HK-2 (cell line): ENCODE measurements around the gene LNP1.

Experiments
- DNase-seq: peaks from one replicate; pipeline ENCODE4 v3.0.0-alpha.2; 2018; ENCODE audit not compliant: unreplicated experiment

The LNP1 gene

GRCh38 chr3:100399341-100400071 is 1.8 kb upstream of the LNP1 start:
- DNase-seq, result no peak

GRCh38 chr3:100400419-100400779 is 940 bp upstream of the LNP1 start:
- no peak for DNase-seq

- no peak for DNase-seq
These were observed 319 bp downstream of the LNP1 start for GRCh38 chr3:100401674-100402041.

- no peak for DNase-seq
These were observed 917 bp downstream of the LNP1 start for GRCh38 chr3:100402256-100402655.

- no peak for DNase-seq
These were observed 1.6 kb downstream of the LNP1 start for GRCh38 chr3:100402891-100403290.

GRCh38 chr3:100403362-100404249 is 2.3 kb downstream of the LNP1 start:
- DNase-seq, result no peak

- no peak for DNase-seq
These were observed 2.9 kb downstream of the LNP1 start for GRCh38 chr3:100404250-100404548.

GRCh38 chr3:100407164-100407563 is 5.8 kb downstream of the LNP1 start:
- DNase-seq, result no peak

GRCh38 chr3:100407977-100408532 is 6.7 kb downstream of the LNP1 start:
- no peak for DNase-seq

GRCh38 chr3:100411091-100411982 is 10.0 kb downstream of the LNP1 start:
- DNase-seq, result no peak

- DNase-seq, result no peak
These were observed 11.7 kb downstream of the LNP1 start for GRCh38 chr3:100412912-100413590.

GRCh38 chr3:100413613-100414012 is 12.3 kb downstream of the LNP1 start:
- no peak for DNase-seq

GRCh38 chr3:100416176-100416575 is 14.8 kb downstream of the LNP1 start:
- DNase-seq, result no peak

- no peak for DNase-seq
These were observed 15.5 kb downstream of the LNP1 start for GRCh38 chr3:100416863-100417262.

GRCh38 chr3:100419406-100419805 is 18.1 kb downstream of the LNP1 start:
- no peak for DNase-seq

- DNase-seq, result peak; percentile 18
These were observed 19.5 kb downstream of the LNP1 start for GRCh38 chr3:100420885-100421284.

- DNase-seq, result no peak
These were observed 22.3 kb downstream of the LNP1 start for GRCh38 chr3:100423611-100424010.

- DNase-seq, result no peak
These were observed 22.9 kb downstream of the LNP1 start for GRCh38 chr3:100424261-100424660.

- DNase-seq, result no peak
These were observed 24.0 kb downstream of the LNP1 start for GRCh38 chr3:100425316-100425715.

- no peak for DNase-seq
These were observed 24.8 kb downstream of the LNP1 start for GRCh38 chr3:100426067-100426682.

- DNase-seq, result no peak
These were observed 26.4 kb downstream of the LNP1 start for GRCh38 chr3:100427699-100428098.
